K562 (cell line): ENCODE data around the gene GAL3ST3. TPM values are rescaled to one million over a fixed set of nuclear protein-coding genes. Genes with fewer than 3 reads are reported as not detected.

Experiments
- ADNP ChIP-seq: fragments of 200-800 bp; sonication (Bioruptor generic); IDR thresholded peaks from 2 replicates; pipeline ENCODE4 v1.6.1; 2016; ENCODE audit warnings: missing genetic modification characterization, missing compliant biosample characterization
- ARHGAP35 ChIP-seq: fragments of 450-650 bp; IDR thresholded peaks from 2 replicates; pipeline ENCODE4 v1.6.1; 2018; ENCODE audit not compliant: partially characterized antibody
- ARID2 ChIP-seq: fragments of 450-650 bp; IDR thresholded peaks from 2 replicates; pipeline ENCODE4 v1.6.1; 2017; ENCODE audit warnings: antibody characterized with exemption, mild to moderate bottlenecking
- CREB1 ChIP-seq, 2 experiments: sonication (generic) in 1 of 2; formaldehyde crosslinking in 1 of 2; IDR thresholded peaks; 2 replicates each; pipeline versions ENCODE4 v1.6.1 to v1.8.0; 2012 to 2022; ENCODE audit warnings: inconsistent platforms in 1 of 2, mild to moderate bottlenecking in 1 of 2, missing genetic modification reagents in 1 of 2, moderate library complexity in 1 of 2
- ESRRB ChIP-seq: fragments of 250-450 bp; sonication (Bioruptor Pico); IDR thresholded peaks from 2 replicates; pipeline ENCODE4 v1.5.0; 2020; ENCODE audit warnings: mild to moderate bottlenecking, moderate library complexity, borderline replicate concordance
- KLF6 ChIP-seq: fragments of 250-450 bp; sonication (Bioruptor Pico); IDR thresholded peaks from 2 replicates; pipeline ENCODE4 v1.4.0; 2020; ENCODE audit warnings: mild to moderate bottlenecking, moderate library complexity, borderline replicate concordance
- NFE2L1 ChIP-seq: fragments of 450-650 bp; IDR thresholded peaks from 2 replicates; pipeline ENCODE4 v1.6.1; 2016; ENCODE audit warnings: missing genetic modification characterization, low read depth, mild to moderate bottlenecking, missing compliant biosample characterization, moderate library complexity, borderline replicate concordance
- NFIC ChIP-seq: fragments of 450-650 bp; IDR thresholded peaks from 2 replicates; pipeline ENCODE4 v1.6.1; 2017; ENCODE audit warnings: mild to moderate bottlenecking, inconsistent platforms
- NR2F6 ChIP-seq: fragments of 450-650 bp; formaldehyde crosslinking; IDR thresholded peaks from 2 replicates; pipeline ENCODE4 v1.4.0; 2020; ENCODE audit warnings: mild to moderate bottlenecking
- PCBP2 ChIP-seq: fragments of 200-400 bp; formaldehyde crosslinking; IDR thresholded peaks from 2 replicates; pipeline ENCODE4 v1.6.1; 2018; ENCODE audit warnings: low read length, low read depth, mild to moderate bottlenecking, moderate library complexity; ENCODE audit not compliant: poor library complexity, severe bottlenecking
- POLR2AphosphoS5 ChIP-seq: IDR thresholded peaks from 2 replicates; pipeline ENCODE4 v1.6.1; 2011; ENCODE audit warnings: mild to moderate bottlenecking, low read depth, low read length, moderate library complexity; ENCODE audit not compliant: control insufficient read depth, insufficient read depth
- PTTG1 ChIP-seq: fragments of 450-650 bp; IDR thresholded peaks from 2 replicates; pipeline ENCODE4 v1.6.1; 2016; ENCODE audit warnings: low read depth, mild to moderate bottlenecking, missing genetic modification characterization, missing compliant biosample characterization
- RHOXF2B ChIP-seq: fragments of 250-450 bp; sonication (Bioruptor Pico); conservative IDR thresholded peaks from 2 replicates; pipeline ENCODE4 v1.5.1; 2021
- SMAD4 ChIP-seq: fragments of 250-450 bp; sonication (Bioruptor Pico); conservative IDR thresholded peaks from 2 replicates; pipeline ENCODE4 v1.8.0; 2021; ENCODE audit warnings: inconsistent platforms, mild to moderate bottlenecking, moderate library complexity
- SMARCB1 ChIP-seq: IDR thresholded peaks from 2 replicates; pipeline ENCODE4 v1.6.1; 2011; ENCODE audit warnings: improper control_type of control experiment, low read depth; ENCODE audit not compliant: insufficient read length
- SREBF2 ChIP-seq: sonication (generic); formaldehyde crosslinking; IDR thresholded peaks from 2 replicates; pipeline ENCODE4 v1.4.0; 2020; ENCODE audit warnings: mild to moderate bottlenecking, missing genetic modification reagents
- TAF1 ChIP-seq: IDR thresholded peaks from 2 replicates; pipeline ENCODE4 v1.6.1; 2011; ENCODE audit warnings: mild to moderate bottlenecking, low read length, moderate library complexity; ENCODE audit not compliant: insufficient read depth, control insufficient read depth, severe bottlenecking; ENCODE audit errors: extremely low read depth
- THRAP3 ChIP-seq: fragments of 450-650 bp; IDR thresholded peaks from 2 replicates; pipeline ENCODE4 v1.6.1; 2016; ENCODE audit warnings: mild to moderate bottlenecking, inconsistent platforms, borderline replicate concordance
- ZNF274 ChIP-seq: IDR thresholded peaks from 2 replicates; pipeline ENCODE4 v1.6.1; 2011; ENCODE audit warnings: low read depth, mild to moderate bottlenecking, low read length, moderate library complexity, borderline replicate concordance
- ZNF282 ChIP-seq: sonication (generic); formaldehyde crosslinking; IDR thresholded peaks from 2 replicates; pipeline ENCODE4 v1.8.1; 2023; ENCODE audit warnings: missing genetic modification reagents
- ZNF395 ChIP-seq: fragments of 200-800 bp; sonication (Bioruptor generic); IDR thresholded peaks from 2 replicates; pipeline ENCODE4 v1.6.1; 2017; ENCODE audit warnings: missing genetic modification characterization, missing compliant biosample characterization
- ZNF668 ChIP-seq: fragments of 250-450 bp; sonication (Bioruptor Pico); IDR thresholded peaks from 2 replicates; pipeline ENCODE4 v1.8.0; 2022; ENCODE audit warnings: mild to moderate bottlenecking, inconsistent platforms
- ZNF766 ChIP-seq: fragments of 200-800 bp; sonication (Bioruptor generic); conservative IDR thresholded peaks from 2 replicates; pipeline ENCODE4 v1.6.1; 2016; ENCODE audit warnings: missing genetic modification characterization, missing compliant biosample characterization
- polyA plus RNA-seq, 8 experiments: library from polyadenylated mRNA; depleted of rRNA in 4 of 8; stranded (reverse) in 5 of 8; unstranded in 3 of 8; fragments of >200 nt; fragmentation: Nextera tagmentation in 2 of 8; fragmentation: Illumina TruSeq in 1 of 8; extraction: Ambion mirVana in 2 of 8; extraction: Trizol in 1 of 8; gene quantifications; 2 replicates each; pipeline versions ENCODE4 v1.2.1 to v1.2.3, GENCODE V29; 2011 to 2014; ENCODE audit warnings: inconsistent platforms in 1 of 8, missing spikeins in 1 of 8
- total RNA-seq, 7 experiments: library from RNA; depleted of rRNA in 6 of 7; stranded (reverse); fragments of >200 nt in 6 of 7; fragmentation: Illumina TruSeq in 2 of 7; extraction: Trizol in 2 of 7; gene quantifications; 2 replicates each; pipeline versions ENCODE4 v1.2.1 to v1.2.3, GENCODE V29; 2011 to 2021; ENCODE audit warnings: low replicate concordance in 1 of 7
- TF ChIP-seq, protein P1 (sequence below): fragments of 450-650 bp; IDR thresholded peaks from 2 replicates; pipeline ENCODE4 v1.6.1; 2016; ENCODE audit warnings: missing biosample characterization, missing genetic modification characterization

GAL3ST3 gene
- total and polyA plus RNA-seq, 9 of the 15 experiments (the other 6 are each of a cell fraction or from before 2014, with no cell fraction given): not detected

- TF ChIP-seq TAF1 (peak; percentile 53), ARHGAP35 (no peak), POLR2AphosphoS5 (no peak), KLF6 (CRISPR knock-in tag) (no peak; the same call in 1 of the 2 replicates), ZNF668 (CRISPR knock-in tag) (no peak), NFIC (peak; percentile 13; the same call in 1 of the 2 replicates), ZNF282 (CRISPR knock-in tag) (no peak), SREBF2 (CRISPR knock-in tag) (no peak), ZNF395 (CRISPR knock-in tag) (peak; percentile 77; the same call in 1 of the 2 replicates), THRAP3 (no peak), ZNF274 (0 out of 2 replicates have a peak, but pooled peaks have one; percentile 3), SMARCB1 (no peak), ARID2 (no peak), RHOXF2B (CRISPR knock-in tag) (no peak), ZNF766 (CRISPR knock-in tag) (peak; percentile 63), ESRRB (CRISPR knock-in tag) (no peak), ADNP (tag) (no peak), PTTG1 (tag) (no peak), NFE2L1 (tag) (no peak), SMAD4 (CRISPR knock-in tag) (peak; percentile 58), PCBP2 (no peak), CREB1 (IDR thresholded peaks at IDR 0.05) (no peak), CREB1 (CRISPR knock-in tag; IDR thresholded peaks at IDR 0.05) (no peak), NR2F6 (no peak)
- TF ChIP-seq, protein P1, sequence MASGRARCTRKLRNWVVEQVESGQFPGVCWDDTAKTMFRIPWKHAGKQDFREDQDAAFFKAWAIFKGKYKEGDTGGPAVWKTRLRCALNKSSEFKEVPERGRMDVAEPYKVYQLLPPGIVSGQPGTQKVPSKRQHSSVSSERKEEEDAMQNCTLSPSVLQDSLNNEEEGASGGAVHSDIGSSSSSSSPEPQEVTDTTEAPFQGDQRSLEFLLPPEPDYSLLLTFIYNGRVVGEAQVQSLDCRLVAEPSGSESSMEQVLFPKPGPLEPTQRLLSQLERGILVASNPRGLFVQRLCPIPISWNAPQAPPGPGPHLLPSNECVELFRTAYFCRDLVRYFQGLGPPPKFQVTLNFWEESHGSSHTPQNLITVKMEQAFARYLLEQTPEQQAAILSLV (tag): no peak
Measured at GRCh38 chr11:66069715-66070603, 21.0 kb upstream of the GAL3ST3 start, which contains the start of gene PACS1 (continued).
